Parathyroid adenoma (tissue), 2 donors: Measurements from ENCODE around the gene LHX5.

Source experiments
- H2AFZ ChIP-seq: fragments of 300-600 bp; sonication (generic); one replicate; pipeline ENCODE4 v1.7.0; 2017; ENCODE audit warnings: antibody characterized with exemption, mild to moderate bottlenecking
- H3K27ac ChIP-seq: fragments of 300-600 bp; sonication (generic); one replicate; pipeline ENCODE4 v1.7.0; 2017
- H3K27me3 ChIP-seq: fragments of 300-600 bp; sonication (generic); one replicate; pipeline ENCODE4 v1.7.0; 2017; ENCODE audit warnings: low read length; ENCODE audit not compliant: control insufficient read depth, insufficient read depth
- H3K36me3 ChIP-seq: fragments of 300-600 bp; sonication (generic); one replicate; pipeline ENCODE4 v1.7.0; 2017; ENCODE audit warnings: low read length; ENCODE audit not compliant: control insufficient read depth, insufficient read depth
- H3K4me1 ChIP-seq: fragments of 300-600 bp; sonication (generic); one replicate; pipeline ENCODE4 v1.7.0; 2017; ENCODE audit warnings: control low read depth
- H3K4me2 ChIP-seq: fragments of 300-600 bp; sonication (generic); one replicate; pipeline ENCODE4 v1.7.0; 2017; ENCODE audit warnings: low read length
- H3K4me3 ChIP-seq: fragments of 300-600 bp; sonication (generic); one replicate; pipeline ENCODE4 v1.7.0; 2017; ENCODE audit warnings: low read depth, low read length
- H3K79me2 ChIP-seq: fragments of 300-600 bp; sonication (generic); one replicate; pipeline ENCODE4 v1.7.0; 2017; ENCODE audit warnings: control low read depth
- H3K9ac ChIP-seq: fragments of 300-600 bp; sonication (generic); one replicate; pipeline ENCODE4 v1.7.0; 2017; ENCODE audit warnings: mild to moderate bottlenecking
- H3K9me3 ChIP-seq: fragments of 300-600 bp; sonication (generic); one replicate; pipeline ENCODE4 v1.7.0; 2017; ENCODE audit warnings: low read length; ENCODE audit not compliant: control insufficient read depth
- TF ChIP-seq, protein P1 (sequence below): fragments of 300-600 bp; sonication (generic); IDR thresholded peaks from one replicate; pipeline ENCODE4 v1.7.0; 2017; ENCODE audit warnings: antibody characterized with exemption, mild to moderate bottlenecking
- donor health status: primary hyperparathyroidism.

The LHX5 gene

DNA sequence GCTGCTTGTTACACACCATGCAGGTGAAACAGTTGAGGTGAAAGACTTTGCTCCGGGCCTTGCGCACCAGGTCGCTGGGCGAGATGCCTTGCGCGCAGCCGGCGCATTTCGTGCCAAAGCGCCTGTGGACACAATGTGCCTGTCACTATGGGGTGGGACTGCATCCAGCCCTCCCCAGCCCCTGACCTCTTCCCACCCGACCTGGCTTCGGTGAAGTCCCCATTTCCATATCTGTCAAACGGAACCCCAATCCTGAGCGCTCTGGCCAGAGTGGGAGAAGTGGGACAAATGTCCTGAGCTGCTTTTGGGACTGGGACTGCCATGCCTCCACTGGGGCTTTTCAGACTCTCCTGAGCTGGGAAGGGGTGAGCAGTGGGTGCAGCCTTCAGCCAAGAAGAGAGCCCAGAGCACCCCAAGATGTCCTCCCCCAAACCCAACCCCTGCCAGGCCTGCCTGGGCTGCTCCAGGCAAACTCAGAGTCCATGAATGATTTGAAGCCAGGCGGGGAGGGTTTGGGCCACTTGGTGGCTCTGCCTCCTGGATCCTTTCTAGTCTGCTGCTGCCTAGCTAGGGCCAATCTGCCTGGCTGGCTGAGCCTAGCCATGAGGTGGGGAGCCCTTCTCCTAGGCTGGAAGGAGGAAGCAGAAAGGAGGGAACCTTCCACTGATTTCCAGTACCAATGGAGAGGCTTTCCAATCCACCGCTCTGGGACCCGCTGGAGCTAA is 2.3 kb downstream of the LHX5 start:
- Histone ChIP-seq H3K9ac (no peak overlapping the region), H3K79me2 (no peaks in the 10 kb centered on the region), H3K27ac (no peak overlapping the region), H3K9me3 (no peaks in the 10 kb centered on the region), H3K36me3 (no peaks in the 10 kb centered on the region), H2AFZ (no peak overlapping the region), H3K4me2 (no peak overlapping the region), H3K27me3 (peaks cover 41% of the 10 kb centered on the region), H3K4me3 (no peak overlapping the region), H3K4me1 (peaks cover 3% of the 10 kb centered on the region)
- TF ChIP-seq, protein P1, sequence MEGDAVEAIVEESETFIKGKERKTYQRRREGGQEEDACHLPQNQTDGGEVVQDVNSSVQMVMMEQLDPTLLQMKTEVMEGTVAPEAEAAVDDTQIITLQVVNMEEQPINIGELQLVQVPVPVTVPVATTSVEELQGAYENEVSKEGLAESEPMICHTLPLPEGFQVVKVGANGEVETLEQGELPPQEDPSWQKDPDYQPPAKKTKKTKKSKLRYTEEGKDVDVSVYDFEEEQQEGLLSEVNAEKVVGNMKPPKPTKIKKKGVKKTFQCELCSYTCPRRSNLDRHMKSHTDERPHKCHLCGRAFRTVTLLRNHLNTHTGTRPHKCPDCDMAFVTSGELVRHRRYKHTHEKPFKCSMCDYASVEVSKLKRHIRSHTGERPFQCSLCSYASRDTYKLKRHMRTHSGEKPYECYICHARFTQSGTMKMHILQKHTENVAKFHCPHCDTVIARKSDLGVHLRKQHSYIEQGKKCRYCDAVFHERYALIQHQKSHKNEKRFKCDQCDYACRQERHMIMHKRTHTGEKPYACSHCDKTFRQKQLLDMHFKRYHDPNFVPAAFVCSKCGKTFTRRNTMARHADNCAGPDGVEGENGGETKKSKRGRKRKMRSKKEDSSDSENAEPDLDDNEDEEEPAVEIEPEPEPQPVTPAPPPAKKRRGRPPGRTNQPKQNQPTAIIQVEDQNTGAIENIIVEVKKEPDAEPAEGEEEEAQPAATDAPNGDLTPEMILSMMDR: no peak

DNA sequence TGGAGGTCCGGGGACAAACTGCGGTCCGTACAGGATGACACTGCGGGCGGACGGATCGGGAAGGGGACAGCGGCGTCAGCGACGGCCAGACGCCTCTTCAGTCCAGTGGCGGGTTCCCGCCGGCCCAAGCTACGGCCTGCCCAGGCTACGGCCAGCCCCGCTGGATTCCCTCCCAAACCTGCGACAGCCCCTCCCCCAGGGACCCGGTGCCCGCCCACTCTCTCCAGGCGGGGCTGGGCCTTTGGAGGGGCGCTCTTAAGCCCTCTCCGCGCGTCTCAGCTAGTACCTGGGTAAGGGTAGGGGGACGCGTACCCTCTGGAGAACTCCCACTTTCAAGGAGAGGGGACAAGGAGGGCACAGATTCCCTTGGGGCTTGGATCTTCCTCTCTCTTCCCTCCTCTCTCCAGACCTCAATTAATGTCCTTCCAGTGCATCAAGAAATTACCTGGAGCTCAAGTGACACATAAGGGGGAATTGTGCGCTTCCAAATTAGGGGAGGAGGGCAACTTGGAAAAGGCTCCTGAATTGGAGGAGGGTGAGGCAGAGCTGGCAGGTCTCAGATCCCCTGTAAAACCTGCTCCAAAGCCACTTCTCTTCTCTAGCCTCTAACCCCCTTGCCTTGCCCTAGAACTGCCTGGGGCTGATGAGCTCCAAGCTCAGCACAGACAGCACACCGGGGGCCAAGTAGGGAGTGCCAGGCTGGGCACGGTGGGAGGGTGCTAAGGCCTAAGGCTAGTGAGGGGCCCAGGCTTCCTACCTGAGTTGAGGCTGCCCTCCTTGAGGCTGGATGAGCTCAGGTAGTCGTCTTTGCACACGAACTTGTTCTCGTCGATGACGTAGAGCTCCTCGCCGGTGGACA is 3.1 kb downstream of the LHX5 start:
- Histone ChIP-seq H3K4me3 (no peak overlapping the region), H3K27me3 (peaks cover 41% of the 10 kb centered on the region), H3K27ac (no peak overlapping the region), H3K9ac (no peak overlapping the region), H3K9me3 (no peaks in the 10 kb centered on the region), H2AFZ (no peak overlapping the region), H3K79me2 (no peaks in the 10 kb centered on the region), H3K4me1 (peaks cover 3% of the 10 kb centered on the region), H3K4me2 (no peak overlapping the region), H3K36me3 (no peaks in the 10 kb centered on the region)
- TF ChIP-seq, protein P1: no peak

DNA sequence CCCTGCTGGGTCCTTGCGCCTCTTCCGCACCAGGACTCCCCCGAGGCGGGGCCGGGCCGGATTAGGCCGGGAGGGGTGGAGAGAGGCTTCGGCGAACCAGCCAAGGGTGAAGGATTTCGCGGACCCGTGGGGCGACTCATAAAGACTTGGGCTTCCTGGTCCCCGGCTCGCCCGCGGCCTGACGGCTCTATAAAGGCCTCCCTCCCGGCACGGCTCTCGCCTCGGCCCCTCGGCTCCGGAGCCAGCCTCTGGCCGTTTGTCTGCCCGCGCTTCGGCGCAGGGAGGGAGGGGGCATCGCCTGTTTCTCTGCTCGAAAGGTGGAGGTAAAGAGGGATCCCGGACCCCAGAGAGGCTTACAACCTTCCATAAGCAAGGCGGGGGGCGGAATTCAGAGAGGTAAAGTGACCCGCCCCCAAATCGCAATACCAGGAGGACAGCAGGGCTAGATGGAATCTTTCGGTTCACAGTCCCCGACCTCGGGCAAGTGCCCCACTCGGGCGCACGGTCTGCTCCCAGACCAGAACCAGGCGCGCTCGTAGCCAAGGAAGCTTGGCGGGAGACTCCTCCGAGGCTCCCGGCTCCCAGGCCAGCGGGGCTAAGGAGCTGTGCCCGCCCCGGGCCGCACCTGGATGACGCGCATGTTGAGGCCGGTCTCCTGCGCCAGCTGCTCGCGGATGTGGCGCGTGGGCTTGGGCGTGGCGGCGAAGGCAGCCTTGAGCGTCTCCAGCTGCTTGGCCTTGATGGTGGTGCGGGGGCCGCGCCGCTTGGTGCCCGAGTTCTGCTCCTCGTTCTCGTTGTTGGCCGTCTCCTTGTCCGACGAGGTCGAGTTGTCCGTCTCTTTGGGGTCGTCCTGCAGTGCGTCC is 3.9 kb downstream of the LHX5 start:
- peaks cover 37% of the 10 kb centered on the region for H3K27me3 ChIP-seq
- TF ChIP-seq, protein P1: no peak
- no peak overlapping the region for H3K27ac ChIP-seq
- no peak overlapping the region for H3K9ac ChIP-seq
- no peaks in the 10 kb centered on the region for H3K9me3 ChIP-seq
- H2AFZ ChIP-seq: peak overlapping the region; percentile 38
- H3K4me1 ChIP-seq: peaks cover 3% of the 10 kb centered on the region
- no peaks in the 10 kb centered on the region for H3K79me2 ChIP-seq
- H3K4me2 ChIP-seq: peak overlapping the region; percentile 67
- peak overlapping the region; percentile 37 for H3K4me3 ChIP-seq
- no peaks in the 10 kb centered on the region for H3K36me3 ChIP-seq

DNA sequence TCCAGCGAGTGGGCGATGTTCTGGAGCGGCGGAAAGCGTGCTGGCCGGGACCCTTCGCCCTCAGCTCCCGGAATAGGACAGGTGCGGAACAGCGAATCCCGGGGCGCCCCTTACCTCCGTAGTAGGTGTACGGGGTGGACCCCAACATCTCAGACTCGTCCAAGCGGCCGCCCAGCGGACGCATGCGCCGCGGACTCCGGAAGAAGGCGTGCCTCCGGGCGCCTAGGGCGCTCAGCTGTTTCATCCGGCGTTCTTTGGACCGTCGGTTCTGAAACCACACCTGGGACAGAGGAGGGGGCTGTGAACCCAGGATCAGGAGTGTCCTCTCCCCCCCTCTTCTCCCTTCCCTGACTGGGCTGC is 4.5 kb downstream of the LHX5 start:
- Histone ChIP-seq H3K9ac (no peak overlapping the region), H3K9me3 (no peaks in the 10 kb centered on the region), H3K4me3 (peak overlapping the region; percentile 37), H3K4me1 (peaks cover 3% of the 10 kb centered on the region), H3K36me3 (no peaks in the 10 kb centered on the region), H3K79me2 (no peaks in the 10 kb centered on the region), H2AFZ (peak overlapping the region; percentile 38), H3K27me3 (peaks cover 34% of the 10 kb centered on the region), H3K27ac (no peak overlapping the region), H3K4me2 (peak overlapping the region; percentile 67)
- TF ChIP-seq, protein P1: no peak
